K562 (cell line): ENCODE measurements around the gene SCFD1. TPM values are rescaled to one million over a fixed set of nuclear protein-coding genes. Genes with fewer than 3 reads are reported as not detected.

ENCODE experiments used
- MYBL2 ChIP-seq, 2 experiments: fragments of 450-650 bp in 1 of 2; sonication (generic) in 1 of 2; formaldehyde crosslinking in 1 of 2; IDR thresholded peaks; 2 replicates each; pipeline versions ENCODE4 v1.6.1 to v1.8.1; 2017 to 2022; ENCODE audit warnings: borderline replicate concordance in 1 of 2, inconsistent platforms in 1 of 2, low read depth in 1 of 2, mild to moderate bottlenecking in 1 of 2, missing genetic modification reagents in 1 of 2, moderate library complexity in 1 of 2
- POU5F1 ChIP-seq: fragments of 150-350 bp; IDR thresholded peaks from 2 replicates; pipeline ENCODE4 v1.6.1; 2014; ENCODE audit warnings: borderline replicate concordance, low read length, low read depth, mild to moderate bottlenecking; ENCODE audit not compliant: partially characterized antibody
- ZBTB7A ChIP-seq: IDR thresholded peaks from 2 replicates; pipeline ENCODE4 v1.6.1; 2011; ENCODE audit warnings: low read depth, mild to moderate bottlenecking, low read length, moderate library complexity, borderline replicate concordance; ENCODE audit not compliant: control insufficient read depth
- ZNF174 ChIP-seq: fragments of 250-450 bp; sonication (Bioruptor Pico); IDR thresholded peaks from 2 replicates; pipeline ENCODE4 v1.4.0; 2020; ENCODE audit warnings: mild to moderate bottlenecking
- polyA plus RNA-seq, 8 experiments: library from polyadenylated mRNA; depleted of rRNA in 4 of 8; stranded (reverse) in 5 of 8; unstranded in 3 of 8; fragments of >200 nt; fragmentation: Nextera tagmentation in 2 of 8; fragmentation: Illumina TruSeq in 1 of 8; extraction: Ambion mirVana in 2 of 8; extraction: Trizol in 1 of 8; gene quantifications; 2 replicates each; pipeline versions ENCODE4 v1.2.1 to v1.2.3, GENCODE V29; 2011 to 2014; ENCODE audit warnings: inconsistent platforms in 1 of 8, missing spikeins in 1 of 8
- total RNA-seq, 7 experiments: library from RNA; depleted of rRNA in 6 of 7; stranded (reverse); fragments of >200 nt in 6 of 7; fragmentation: Illumina TruSeq in 2 of 7; extraction: Trizol in 2 of 7; gene quantifications; 2 replicates each; pipeline versions ENCODE4 v1.2.1 to v1.2.3, GENCODE V29; 2011 to 2021; ENCODE audit warnings: low replicate concordance in 1 of 7
- TF ChIP-seq, protein P1 (sequence below): fragments of 200-800 bp; sonication (Bioruptor generic); IDR thresholded peaks from 2 replicates; pipeline ENCODE4 v1.6.1; 2017; ENCODE audit warnings: missing genetic modification characterization, missing compliant biosample characterization
- TF ChIP-seq, protein P2 (sequence below), 2 experiments: fragments of 450-650 bp; conservative IDR thresholded peaks; 2 replicates each; pipeline ENCODE4 v1.6.1; 2017; ENCODE audit warnings: mild to moderate bottlenecking in 2 of 2, moderate library complexity in 2 of 2
- TF ChIP-seq, protein P3 (sequence below): fragments of 250-450 bp; sonication (Bioruptor Pico); IDR thresholded peaks from 2 replicates; pipeline ENCODE4 v1.6.1; 2021; ENCODE audit warnings: mild to moderate bottlenecking
- TF ChIP-seq, protein P4 (sequence below): sonication (generic); formaldehyde crosslinking; IDR thresholded peaks from 2 replicates; pipeline ENCODE4 v1.8.1; 2022; ENCODE audit warnings: missing genetic modification reagents

SCFD1 gene
- total and polyA plus RNA-seq, 9 of the 15 experiments (the other 6 are each of a cell fraction or from before 2014, with no cell fraction given) = 48.9 to 112 (median 75.2) TPM

DNA sequence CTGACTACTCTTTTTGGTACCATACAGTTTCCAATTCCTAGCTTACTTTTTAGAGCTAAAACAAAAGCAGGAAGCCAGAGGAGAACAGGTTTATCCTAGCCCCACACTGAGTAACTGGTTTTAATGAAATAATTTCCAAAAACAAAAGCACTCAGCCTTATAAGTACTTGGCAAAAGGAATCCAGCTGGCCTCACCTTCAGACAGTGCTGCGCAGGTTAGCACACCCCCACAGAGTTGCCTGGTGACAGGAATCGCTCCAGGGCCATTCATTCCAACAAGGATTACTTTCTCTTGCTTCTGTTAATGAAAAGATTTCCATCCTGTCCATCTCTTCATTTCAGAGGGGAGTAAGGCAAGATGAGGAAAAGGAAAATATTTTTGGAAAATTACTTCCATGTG lies 84.6 kb downstream of the SCFD1 start (continued):
- TF ChIP-seq ZNF174 (CRISPR knock-in tag) (no peak), POU5F1 (no peak), ZBTB7A (no peak), MYBL2 (IDR thresholded peaks at IDR 0.05; ENCODE audit: low read depth) (no peak), MYBL2 (CRISPR knock-in tag; IDR thresholded peaks at IDR 0.05; ENCODE audit: borderline replicate concordance) (no peak)
- TF ChIP-seq, protein P1, sequence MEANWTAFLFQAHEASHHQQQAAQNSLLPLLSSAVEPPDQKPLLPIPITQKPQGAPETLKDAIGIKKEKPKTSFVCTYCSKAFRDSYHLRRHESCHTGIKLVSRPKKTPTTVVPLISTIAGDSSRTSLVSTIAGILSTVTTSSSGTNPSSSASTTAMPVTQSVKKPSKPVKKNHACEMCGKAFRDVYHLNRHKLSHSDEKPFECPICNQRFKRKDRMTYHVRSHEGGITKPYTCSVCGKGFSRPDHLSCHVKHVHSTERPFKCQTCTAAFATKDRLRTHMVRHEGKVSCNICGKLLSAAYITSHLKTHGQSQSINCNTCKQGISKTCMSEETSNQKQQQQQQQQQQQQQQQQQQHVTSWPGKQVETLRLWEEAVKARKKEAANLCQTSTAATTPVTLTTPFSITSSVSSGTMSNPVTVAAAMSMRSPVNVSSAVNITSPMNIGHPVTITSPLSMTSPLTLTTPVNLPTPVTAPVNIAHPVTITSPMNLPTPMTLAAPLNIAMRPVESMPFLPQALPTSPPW (CRISPR knock-in tag) = no peak
- TF ChIP-seq, protein P2, sequence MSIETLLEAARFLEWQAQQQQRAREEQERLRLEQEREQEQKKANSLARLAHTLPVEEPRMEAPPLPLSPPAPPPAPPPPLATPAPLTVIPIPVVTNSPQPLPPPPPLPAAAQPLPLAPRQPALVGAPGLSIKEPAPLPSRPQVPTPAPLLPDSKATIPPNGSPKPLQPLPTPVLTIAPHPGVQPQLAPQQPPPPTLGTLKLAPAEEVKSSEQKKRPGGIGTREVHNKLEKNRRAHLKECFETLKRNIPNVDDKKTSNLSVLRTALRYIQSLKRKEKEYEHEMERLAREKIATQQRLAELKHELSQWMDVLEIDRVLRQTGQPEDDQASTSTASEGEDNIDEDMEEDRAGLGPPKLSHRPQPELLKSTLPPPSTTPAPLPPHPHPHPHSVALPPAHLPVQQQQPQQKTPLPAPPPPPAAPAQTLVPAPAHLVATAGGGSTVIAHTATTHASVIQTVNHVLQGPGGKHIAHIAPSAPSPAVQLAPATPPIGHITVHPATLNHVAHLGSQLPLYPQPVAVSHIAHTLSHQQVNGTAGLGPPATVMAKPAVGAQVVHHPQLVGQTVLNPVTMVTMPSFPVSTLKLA (conservative IDR thresholded peaks at IDR 0.05) = no peak
- TF ChIP-seq, protein P3, sequence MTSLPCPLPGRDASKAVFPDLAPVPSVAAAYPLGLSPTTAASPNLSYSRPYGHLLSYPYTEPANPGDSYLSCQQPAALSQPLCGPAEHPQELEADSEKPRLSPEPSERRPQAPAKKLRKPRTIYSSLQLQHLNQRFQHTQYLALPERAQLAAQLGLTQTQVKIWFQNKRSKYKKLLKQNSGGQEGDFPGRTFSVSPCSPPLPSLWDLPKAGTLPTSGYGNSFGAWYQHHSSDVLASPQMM (CRISPR knock-in tag) = no peak
- TF ChIP-seq, protein P4, sequence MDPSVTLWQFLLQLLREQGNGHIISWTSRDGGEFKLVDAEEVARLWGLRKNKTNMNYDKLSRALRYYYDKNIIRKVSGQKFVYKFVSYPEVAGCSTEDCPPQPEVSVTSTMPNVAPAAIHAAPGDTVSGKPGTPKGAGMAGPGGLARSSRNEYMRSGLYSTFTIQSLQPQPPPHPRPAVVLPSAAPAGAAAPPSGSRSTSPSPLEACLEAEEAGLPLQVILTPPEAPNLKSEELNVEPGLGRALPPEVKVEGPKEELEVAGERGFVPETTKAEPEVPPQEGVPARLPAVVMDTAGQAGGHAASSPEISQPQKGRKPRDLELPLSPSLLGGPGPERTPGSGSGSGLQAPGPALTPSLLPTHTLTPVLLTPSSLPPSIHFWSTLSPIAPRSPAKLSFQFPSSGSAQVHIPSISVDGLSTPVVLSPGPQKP (CRISPR knock-in tag) = no peak
